Measurements from ENCODE around the gene SCP2.

DNA sequence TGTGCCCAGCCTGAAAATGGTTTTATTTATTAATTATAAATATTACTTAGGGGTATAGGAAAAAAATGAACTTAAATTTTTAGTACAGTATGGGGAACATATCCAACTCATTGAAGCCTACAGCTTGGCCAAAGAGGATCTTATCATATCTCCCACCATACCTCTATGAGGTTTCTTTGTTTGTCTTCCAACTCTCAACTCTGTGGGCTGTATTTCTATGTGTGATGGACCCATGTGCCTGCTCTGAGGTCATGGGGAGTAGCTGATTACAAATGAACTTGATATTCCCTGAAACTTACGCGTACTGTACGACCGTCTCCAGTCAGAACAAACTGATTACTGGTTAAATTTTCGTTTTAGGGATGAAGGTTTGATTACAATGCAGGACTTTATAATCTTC is 93.5 kb downstream of the SCP2 start:
- TF ChIP-seq POLR2A (IDR thresholded peaks at IDR 0.05; ENCODE audit: low read length), result no peak
- TF ChIP-seq GATA1 (IDR thresholded peaks at IDR 0.05; ENCODE audit: low read depth, low read length), result no peak
